ENCODE measurements around the gene SFT2D1.

SFT2D1 gene

GRCh38 chr6:166274739-166275370 lies 67.5 kb downstream of the SFT2D1 start:
- no peak for DNase-seq

DNA sequence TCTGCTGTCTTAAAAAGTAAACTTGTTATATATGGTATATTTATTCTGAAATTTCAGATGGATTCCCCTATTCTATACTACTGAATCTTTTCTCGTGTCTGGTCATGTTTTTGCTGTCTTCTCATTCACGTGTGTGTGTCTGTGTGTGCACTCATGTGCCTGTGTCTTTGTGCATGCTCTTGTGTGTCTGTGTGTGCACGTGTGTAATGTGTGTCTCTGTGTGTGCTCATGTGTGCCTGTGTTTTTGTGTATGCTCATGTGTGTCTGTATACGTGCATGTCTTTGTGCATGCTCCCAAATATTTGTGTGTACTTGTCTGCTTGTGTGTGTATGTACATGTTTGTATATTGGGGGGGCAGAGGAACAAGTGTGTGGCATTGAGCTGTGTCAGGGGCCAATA lies 68.2 kb downstream of the SFT2D1 start:
- DNase-seq, result no peak

DNA sequence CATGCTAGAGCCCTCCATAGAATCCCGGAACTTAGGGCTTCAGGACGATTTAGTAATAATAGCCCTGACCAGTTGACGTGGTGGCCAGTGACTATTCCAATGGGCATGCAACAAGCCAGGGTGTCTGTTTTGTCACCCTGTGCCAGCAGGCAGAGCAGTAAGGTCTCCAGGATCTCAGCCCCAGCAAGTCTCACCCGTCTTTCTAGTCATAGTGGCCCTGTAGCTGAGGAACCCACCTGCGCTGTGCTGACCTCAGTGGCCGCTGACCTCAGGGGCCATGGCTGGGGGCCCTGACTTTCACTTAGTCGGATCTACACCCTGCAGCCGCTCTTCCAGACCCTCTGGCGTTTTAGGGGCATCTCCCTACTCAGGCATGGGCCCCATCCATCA lies 71.0 kb downstream of the SFT2D1 start:
- no peak for DNase-seq

DNA sequence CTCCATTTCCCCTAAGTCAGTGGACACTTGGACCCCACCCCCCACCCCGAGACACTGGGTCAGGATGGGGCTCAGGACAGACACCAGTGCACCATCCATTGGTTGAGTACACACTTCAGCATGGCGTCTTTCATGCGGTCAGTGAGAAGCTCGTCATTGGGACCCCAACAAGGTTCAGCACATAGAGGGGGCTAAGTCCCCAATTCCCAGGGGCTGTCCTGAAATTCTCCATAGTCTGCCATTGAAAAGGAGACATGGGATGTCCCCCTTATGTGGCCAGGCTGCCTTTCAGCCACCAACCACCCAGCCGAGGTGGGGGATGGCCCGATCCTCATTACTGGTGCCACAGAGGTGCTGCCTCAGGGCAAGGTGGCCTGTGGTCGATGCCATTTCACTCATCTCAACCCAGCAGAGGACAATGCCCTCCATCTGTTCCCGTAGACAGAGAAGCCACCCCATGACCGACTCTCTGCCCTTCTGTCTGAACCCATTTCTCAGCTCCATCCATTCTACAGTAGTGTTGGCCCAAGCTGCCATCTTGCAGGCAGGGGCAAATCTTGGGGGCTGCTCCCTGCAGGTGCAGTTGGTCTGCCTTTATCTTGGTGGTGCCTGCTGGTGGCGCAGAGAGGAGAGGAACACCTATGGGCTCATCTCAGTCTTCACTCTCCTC lies 71.5 kb downstream of the SFT2D1 start:
- no peak for DNase-seq

All from NCI-H1436 (cell line).